AG09319 (cell line): Measurements from ENCODE around the gene TMPRSS5.
"Not testable (repeated sequence)": the region's sequence is repeated elsewhere in the genome, so short reads cannot be mapped to it uniquely, and the experiment has no call there.

Experiments used
- DNase-seq: peaks from one replicate; pipeline ENCODE4 v3.0.0-alpha.2; 2010; ENCODE audit warnings: low read depth; ENCODE audit errors: extremely low read depth
- TF ChIP-seq, protein P1 (sequence below): IDR thresholded peaks from 2 replicates; pipeline ENCODE4 v1.5.1; 2011; ENCODE audit warnings: low read depth, mild to moderate bottlenecking, inconsistent platforms, low read length, moderate library complexity

TMPRSS5 gene

DNA sequence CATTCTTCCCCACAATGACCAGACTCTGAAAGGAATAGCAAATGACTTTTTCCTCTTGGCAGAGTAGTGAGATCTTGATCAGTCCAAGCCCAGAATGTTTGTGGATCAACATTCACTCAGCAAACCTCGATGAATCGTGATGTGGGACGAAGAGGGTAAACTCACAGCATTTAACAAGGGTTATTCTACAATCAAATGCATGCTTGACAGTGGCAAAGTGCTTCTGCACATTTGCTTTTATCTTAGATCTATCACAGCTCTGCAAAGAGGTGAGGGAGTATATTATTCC is 31.8 kb downstream of the TMPRSS5 start:
- no peak for DNase-seq
- TF ChIP-seq, protein P1, sequence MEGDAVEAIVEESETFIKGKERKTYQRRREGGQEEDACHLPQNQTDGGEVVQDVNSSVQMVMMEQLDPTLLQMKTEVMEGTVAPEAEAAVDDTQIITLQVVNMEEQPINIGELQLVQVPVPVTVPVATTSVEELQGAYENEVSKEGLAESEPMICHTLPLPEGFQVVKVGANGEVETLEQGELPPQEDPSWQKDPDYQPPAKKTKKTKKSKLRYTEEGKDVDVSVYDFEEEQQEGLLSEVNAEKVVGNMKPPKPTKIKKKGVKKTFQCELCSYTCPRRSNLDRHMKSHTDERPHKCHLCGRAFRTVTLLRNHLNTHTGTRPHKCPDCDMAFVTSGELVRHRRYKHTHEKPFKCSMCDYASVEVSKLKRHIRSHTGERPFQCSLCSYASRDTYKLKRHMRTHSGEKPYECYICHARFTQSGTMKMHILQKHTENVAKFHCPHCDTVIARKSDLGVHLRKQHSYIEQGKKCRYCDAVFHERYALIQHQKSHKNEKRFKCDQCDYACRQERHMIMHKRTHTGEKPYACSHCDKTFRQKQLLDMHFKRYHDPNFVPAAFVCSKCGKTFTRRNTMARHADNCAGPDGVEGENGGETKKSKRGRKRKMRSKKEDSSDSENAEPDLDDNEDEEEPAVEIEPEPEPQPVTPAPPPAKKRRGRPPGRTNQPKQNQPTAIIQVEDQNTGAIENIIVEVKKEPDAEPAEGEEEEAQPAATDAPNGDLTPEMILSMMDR: no peak

DNA sequence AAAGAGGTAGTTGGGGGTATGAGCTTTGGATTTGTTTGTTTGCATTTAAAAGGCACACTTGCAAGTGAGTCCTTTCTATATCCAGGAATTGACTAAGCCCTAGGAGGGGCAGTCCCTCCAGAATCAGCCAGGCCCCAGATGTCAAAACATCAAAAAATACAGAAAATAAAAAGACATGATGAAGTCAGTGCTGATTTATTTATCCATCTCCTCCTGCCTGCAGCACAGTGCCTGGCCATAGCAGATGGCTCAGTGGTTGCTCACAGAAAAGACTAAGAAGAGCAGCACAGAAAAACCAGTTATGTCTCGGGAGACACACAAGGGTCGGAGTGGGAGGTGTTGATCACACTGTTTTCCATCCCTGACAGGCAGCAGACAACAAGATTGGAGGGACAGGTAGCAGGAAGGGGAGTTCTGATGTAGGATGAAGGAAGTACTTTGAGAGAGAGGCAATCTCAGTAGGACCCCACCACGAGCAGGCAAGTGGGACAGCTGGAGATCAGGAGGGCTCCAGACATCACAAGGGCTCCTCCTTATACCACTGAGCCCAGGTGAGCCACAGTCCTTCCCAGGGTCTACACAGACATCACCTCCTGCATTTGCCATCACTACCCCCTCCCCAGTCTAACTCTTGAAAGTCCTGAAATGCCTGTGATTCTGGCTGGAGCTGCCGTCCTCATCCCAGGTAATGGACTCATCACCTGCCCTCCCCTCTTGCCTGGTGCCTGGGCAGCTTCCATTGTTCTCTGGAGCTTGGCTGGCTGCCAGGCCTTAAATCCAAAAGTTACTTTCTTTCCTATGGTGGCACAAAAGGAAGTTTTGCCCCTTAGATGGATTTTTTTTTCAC is 32.3 kb downstream of the TMPRSS5 start:
- no peak for DNase-seq
- TF ChIP-seq, protein P1: no peak

DNA sequence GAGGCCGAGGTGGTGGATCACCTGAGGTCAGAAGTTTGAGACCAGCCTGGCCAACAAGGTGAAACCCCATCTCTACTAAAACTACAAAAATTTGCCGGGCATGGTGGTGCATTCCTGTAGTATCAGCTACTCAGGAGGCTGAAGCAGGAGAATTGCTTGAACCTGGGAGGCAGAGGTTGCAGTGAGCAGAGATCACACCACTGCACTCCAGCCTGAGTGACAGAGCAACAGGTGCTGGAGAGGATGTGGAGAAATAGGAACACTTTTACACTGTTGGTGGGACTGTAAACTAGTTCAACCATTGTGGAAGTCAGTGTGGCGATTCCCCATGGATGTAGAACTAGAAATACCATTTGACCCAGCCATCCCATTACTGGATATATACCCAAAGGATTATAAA is 34.2 kb downstream of the TMPRSS5 start:
- DNase-seq: not testable (repeated sequence)

DNA sequence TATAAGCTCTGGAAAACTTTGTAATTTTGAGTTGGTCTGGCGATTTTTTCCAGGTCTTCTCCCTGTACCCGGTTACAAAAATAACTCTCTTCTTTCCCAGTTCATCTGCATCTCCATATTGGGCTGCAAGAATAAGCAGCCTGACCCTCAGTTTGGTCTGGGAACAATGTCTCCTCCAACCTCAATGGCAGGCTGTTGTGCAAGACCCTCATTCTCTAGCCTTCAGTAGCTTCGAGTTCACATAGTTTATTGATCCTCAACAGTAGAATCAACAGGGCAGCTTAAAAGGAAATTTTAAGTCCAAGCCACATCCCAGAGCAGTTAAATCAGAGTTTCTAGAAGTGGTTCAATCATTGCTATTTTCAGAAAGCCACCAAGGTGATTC is 35.3 kb downstream of the TMPRSS5 start:
- no peak for DNase-seq
- TF ChIP-seq, protein P1: no peak

DNA sequence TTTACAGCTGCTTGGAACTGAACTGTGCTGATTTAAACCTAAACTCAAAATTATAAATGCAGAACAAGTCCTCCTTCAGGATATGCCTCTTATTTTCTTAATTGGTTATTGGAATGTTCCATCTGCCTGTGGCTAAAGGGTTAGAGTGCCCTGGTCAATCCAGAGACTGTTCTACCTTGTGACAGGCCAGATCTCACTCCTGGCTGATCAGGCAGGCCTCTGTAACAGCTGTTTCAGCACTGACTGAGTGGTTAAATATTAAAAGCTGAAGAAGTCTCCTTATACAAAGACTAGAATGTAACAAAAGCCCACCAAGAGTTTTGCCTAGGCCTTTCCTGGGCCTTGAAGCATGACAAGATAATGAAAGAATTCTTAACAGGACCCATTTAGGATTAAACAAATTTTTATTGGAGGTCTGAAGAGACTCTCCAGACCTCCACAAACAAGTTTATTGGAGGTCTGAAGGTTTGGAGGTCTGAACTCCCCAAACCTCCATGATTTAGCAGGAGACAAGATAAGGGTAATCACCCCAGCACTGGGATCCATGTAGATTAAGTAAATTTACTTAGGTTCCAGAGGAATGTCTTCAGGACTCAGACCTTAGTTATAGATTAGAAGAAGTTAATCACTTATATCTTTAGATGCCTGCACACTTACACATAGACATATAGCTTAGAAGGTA is 35.8 kb downstream of the TMPRSS5 start:
- TF ChIP-seq, protein P1: no peak
- DNase-seq: no peak

DNA sequence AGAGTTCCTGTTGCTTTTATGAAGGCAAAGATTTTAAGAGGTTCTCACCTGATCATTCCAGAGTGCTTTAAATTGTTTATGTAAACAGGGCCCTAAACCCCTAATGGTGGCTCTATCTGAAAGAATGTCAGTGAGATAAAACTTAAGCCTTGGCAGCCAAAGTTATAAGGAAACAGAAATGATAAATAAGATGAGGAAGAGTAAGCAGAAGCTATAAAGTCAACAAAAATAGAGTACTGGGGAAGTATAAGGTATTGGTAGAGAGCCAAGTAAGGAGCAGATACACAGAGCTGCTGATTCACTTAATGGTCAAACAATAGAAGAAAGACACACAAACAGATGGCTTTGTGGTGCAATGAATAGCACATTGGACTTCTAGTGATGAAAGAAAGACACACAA is 37.9 kb downstream of the TMPRSS5 start:
- DNase-seq: no peak
- TF ChIP-seq, protein P1: no peak

DNA sequence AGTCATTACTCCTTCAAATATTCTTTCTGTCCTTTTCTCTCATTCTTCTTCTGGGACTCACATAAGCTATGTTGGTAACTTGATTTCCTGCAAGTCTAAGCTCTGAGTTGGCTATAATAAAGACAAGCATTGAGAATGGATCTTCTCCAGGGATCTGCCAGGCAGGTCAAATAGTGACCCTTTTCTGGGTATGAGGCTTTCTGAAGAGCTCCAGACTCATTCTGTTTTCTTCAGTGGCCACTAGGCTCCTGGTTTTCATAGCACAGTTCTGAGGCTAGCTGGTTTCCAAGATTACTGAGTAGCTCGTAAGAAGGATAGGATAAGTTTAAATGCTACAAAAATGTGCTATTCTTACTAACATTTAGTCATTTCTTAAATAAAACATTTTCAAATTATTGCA is 38.3 kb downstream of the TMPRSS5 start:
- TF ChIP-seq, protein P1: no peak
- DNase-seq: no peak
